Esophagus squamous epithelium (tissue), 5 donors: ENCODE measurements around the gene GPR161. TPM values are rescaled to one million over a fixed set of nuclear protein-coding genes. Genes with fewer than 3 reads are reported as not detected.

Experiments used
- DNase-seq: peaks from one replicate; lab custom pipeline; 2025; lab: John Stamatoyannopoulos, UW
- H3K27ac ChIP-seq, 4 donors: fragments of 200-600 bp; sonication (generic); one replicate each; pipeline ENCODE4 v1.5.1; 2016 to 2019; ENCODE audit warnings: mild to moderate bottlenecking in 1 of 4
- H3K27me3 ChIP-seq, 4 donors: fragments of 200-600 bp; sonication (generic); 1 replicate in 3 of 4; 2 replicates in 1 of 4; pipeline versions ENCODE4 v1.5.1 to v1.6.0; 2017 to 2021; ENCODE audit warnings: antibody characterized with exemption in 1 of 4
- H3K36me3 ChIP-seq, 3 donors: fragments of 200-600 bp; sonication (generic); one replicate each; pipeline ENCODE4 v1.5.1; 2016 to 2019
- H3K4me1 ChIP-seq, 3 donors: fragments of 200-600 bp; sonication (generic); one replicate each; pipeline ENCODE4 v1.5.1; 2017 to 2019
- H3K4me3 ChIP-seq, 4 donors: fragments of 200-600 bp; sonication (generic); 1 replicate in 3 of 4; 2 replicates in 1 of 4; pipeline ENCODE4 v1.5.1; 2016 to 2019; ENCODE audit warnings: mild to moderate bottlenecking in 2 of 4, moderate library complexity in 1 of 4
- H3K9me3 ChIP-seq, 3 donors: fragments of 200-600 bp; sonication (generic); one replicate each; pipeline ENCODE4 v1.5.1; 2016 to 2019
- CTCF ChIP-seq, 6 experiments: fragments of 450-650 bp in 4 of 6; fragments of 200-600 bp in 2 of 6; sonication (generic) in 2 of 6; IDR thresholded peaks; one replicate each; pipeline ENCODE4 v1.5.1; 2016 to 2019; ENCODE audit warnings: antibody characterized with exemption in 6 of 6, mild to moderate bottlenecking in 4 of 6, moderate library complexity in 4 of 6
- POLR2A ChIP-seq, 4 donors: fragments of 450-650 bp; IDR thresholded peaks; one replicate each; pipeline ENCODE4 v1.6.1; 2017; ENCODE audit warnings: antibody characterized with exemption in 4 of 4, mild to moderate bottlenecking in 4 of 4, moderate library complexity in 3 of 4
- WGBS, 2 donors: methylation state at CpG; one replicate each; pipeline ENCODE4 v1.1.5; 2018; 5-methylcytosine and 5-hydroxymethylcytosine counted together
- intact Hi-C: fragments of 100-400 bp; cut with DNase I; formaldehyde crosslinking; loops from one replicate; pipeline ENCODE4 v1.15.0; 2022
- total RNA-seq, 4 donors: library from RNA; depleted of rRNA; stranded (reverse); fragments of >200 nt; gene quantifications; one replicate each; pipeline ENCODE4 v1.1.0, GENCODE V29; 2016
- donor health status: DM: yes; HTN: yes; CAD: no.

GPR161 gene
- total RNA-seq, 4 donors from 2014 or later = 1.7 to 12.2 (median 3.9) TPM

- Histone ChIP-seq H3K36me3 (peaks cover 0 to 5% (median 0%) of the 10 kb centered on the region in 3 donors), H3K4me3 (no peak overlapping the region), H3K9me3 (no peaks in the 10 kb centered on the region), H3K27me3 (no peaks in the 10 kb centered on the region), H3K27ac (peak overlapping the region in 3 of 4 donors; percentile 10 to 60 (median 43)), H3K4me1 (peaks cover 0 to 45% (median 6%) of the 10 kb centered on the region in 3 donors)
- TF ChIP-seq POLR2A (IDR thresholded peaks at IDR 0.05) = no peak
- no peak for TF ChIP-seq CTCF (IDR thresholded peaks at IDR 0.05)
- intact Hi-C loops = no loop called here
- WGBS, 2 donors = 56 to 81% methylated on average over 4 to 5 of the region's 6 CpGs
- no peak for DNase-seq
Measured at GRCh38 chr1:168112673-168113305, 23.9 kb downstream of the GPR161 start.

GRCh38 chr1:168110896-168111545 lies 25.7 kb downstream of the GPR161 start:
- WGBS, 2 donors = 54% methylated on average over 6 to 7 of the region's 7 CpGs
- no peaks in the 10 kb centered on the region for H3K36me3 ChIP-seq
- TF ChIP-seq CTCF (IDR thresholded peaks at IDR 0.05) (no peak), POLR2A (IDR thresholded peaks at IDR 0.05) (no peak)

DNA sequence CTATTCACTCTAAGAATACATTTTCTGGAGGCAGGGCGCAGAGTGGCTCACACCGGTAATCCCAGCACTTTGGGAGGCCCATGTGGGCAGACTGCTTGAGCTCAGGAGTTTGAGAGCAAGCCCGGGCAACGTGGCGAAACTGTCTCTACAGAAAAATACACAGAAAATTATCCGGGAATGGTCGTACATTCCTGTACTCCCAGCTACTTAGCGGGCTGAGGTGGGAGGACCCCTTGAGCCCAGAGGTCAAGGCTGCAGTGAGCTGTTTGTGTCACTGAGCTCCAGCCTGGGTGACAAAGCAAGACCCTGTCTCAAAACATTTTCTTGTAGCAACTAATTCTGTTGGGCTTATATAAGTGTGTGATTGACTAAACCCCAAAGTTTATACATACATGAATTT lies 30.5 kb downstream of the GPR161 start:
- whole genome bisulfite sequencing, 2 donors = 84 to 94% methylated on average over 4 to 8 of the region's 8 CpGs
- no peak for DNase-seq
- no peak for TF ChIP-seq POLR2A (IDR thresholded peaks at IDR 0.05)
- no peak for TF ChIP-seq CTCF (IDR thresholded peaks at IDR 0.05)

More at GRCh38 chr1:168110896-168111545, 25.7 kb downstream of the GPR161 start:
- intact Hi-C loops = no loop called here
- Histone ChIP-seq H3K4me1 (peaks cover 0 to 36% (median 2%) of the 10 kb centered on the region in 3 donors), H3K27me3 (no peaks in the 10 kb centered on the region), H3K9me3 (no peaks in the 10 kb centered on the region), H3K27ac (no peak overlapping the region), H3K4me3 (no peak overlapping the region)
- DNase-seq = no peak

DNA sequence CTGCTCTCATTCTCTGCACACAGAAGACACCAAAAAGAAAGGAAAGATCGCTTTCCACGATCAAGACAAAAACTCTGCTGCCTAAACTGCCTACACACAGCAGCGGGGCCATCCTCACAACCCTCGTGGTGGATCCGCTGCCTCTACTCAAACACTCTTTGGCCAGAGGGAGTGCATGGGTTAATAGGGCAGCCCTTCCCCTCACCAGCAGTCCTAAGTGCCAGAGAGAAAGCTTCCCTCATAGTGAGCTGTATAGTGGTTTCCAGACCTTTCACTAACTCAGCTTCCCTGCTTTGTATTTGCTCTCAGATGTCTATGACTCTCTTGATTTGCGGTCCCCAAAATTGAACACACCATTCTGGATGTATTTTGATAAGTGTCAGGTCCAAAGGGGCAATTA lies 30.9 kb downstream of the GPR161 start:
- intact Hi-C loops = no loop called here
- Histone ChIP-seq H3K9me3 (no peaks in the 10 kb centered on the region), H3K4me1 (no peaks in the 10 kb centered on the region), H3K4me3 (no peak overlapping the region), H3K27ac (no peak overlapping the region), H3K36me3 (peaks cover 0 to 18% (median 5%) of the 10 kb centered on the region in 3 donors), H3K27me3 (no peaks in the 10 kb centered on the region)
- WGBS, 2 donors = 88% methylated on average over 5 to 6 of the region's 6 CpGs
- DNase-seq = no peak
- TF ChIP-seq CTCF (IDR thresholded peaks at IDR 0.05) (no peak), POLR2A (IDR thresholded peaks at IDR 0.05) (no peak)

More for the DNA sequence above, 30.5 kb downstream of the GPR161 start:
- no peaks in the 10 kb centered on the region for H3K9me3 ChIP-seq
- H3K36me3 ChIP-seq = peaks cover 0 to 18% (median 5%) of the 10 kb centered on the region in 3 donors
- H3K4me1 ChIP-seq = no peaks in the 10 kb centered on the region
- no peak overlapping the region for H3K27ac ChIP-seq
- H3K27me3 ChIP-seq = no peaks in the 10 kb centered on the region
- intact Hi-C loops = no loop called here
- no peak overlapping the region for H3K4me3 ChIP-seq

GRCh38 chr1:168104535-168104934 lies 32.2 kb downstream of the GPR161 start:
- intact Hi-C loops = no loop called here
- Histone ChIP-seq H3K36me3 (peaks cover 0 to 23% (median 5%) of the 10 kb centered on the region in 3 donors), H3K27ac (no peak overlapping the region), H3K4me3 (no peak overlapping the region), H3K4me1 (no peaks in the 10 kb centered on the region), H3K27me3 (no peaks in the 10 kb centered on the region), H3K9me3 (no peaks in the 10 kb centered on the region)
- 85 to 88% methylated on average over 11 of the region's 11 CpGs for WGBS, 2 donors
- TF ChIP-seq CTCF (IDR thresholded peaks at IDR 0.05) (no peak), POLR2A (IDR thresholded peaks at IDR 0.05) (no peak)
- DNase-seq = no peak
